GM12875 (cell line): Measurements from ENCODE around the gene HSD17B2.

Source experiments
- H3K4me3 ChIP-seq: one replicate; pipeline ENCODE4 v1.5.1; 2011; ENCODE audit warnings: low read depth, low read length, control low read depth
- CTCF ChIP-seq: IDR thresholded peaks from 2 replicates; pipeline ENCODE4 v1.5.1; 2011; ENCODE audit warnings: low read depth, mild to moderate bottlenecking, control low read depth, inconsistent platforms, low read length, moderate library complexity, borderline replicate concordance; ENCODE audit not compliant: insufficient read depth

Gene HSD17B2

GRCh38 chr16:82034981-82035612 lies at the start of gene HSD17B2:
TSS of gene HSD17B2 (plus strand) at chr16:82035253. CDS start at chr16:82035425, 172 bp downstream.
- TF ChIP-seq CTCF, result no peak
- no peak within 1 kb of the TSS for H3K4me3 ChIP-seq

- no peak for TF ChIP-seq CTCF
Observed at GRCh38 chr16:81987121-81987520, 47.9 kb upstream of the HSD17B2 start.

GRCh38 chr16:81987706-81988105 lies 47.3 kb upstream of the HSD17B2 start:
- no peak for TF ChIP-seq CTCF
- H3K4me3 ChIP-seq, result no peak overlapping the region

More at GRCh38 chr16:81987121-81987520, 47.9 kb upstream of the HSD17B2 start:
- no peak overlapping the region for H3K4me3 ChIP-seq

- no peak for TF ChIP-seq CTCF
- H3K4me3 ChIP-seq, result no peak overlapping the region
Observed at GRCh38 chr16:81992859-81993258, 42.2 kb upstream of the HSD17B2 start.

- peak; percentile 53 for TF ChIP-seq CTCF
- H3K4me3 ChIP-seq, result no peak overlapping the region
Observed at GRCh38 chr16:81994485-81994884, 40.6 kb upstream of the HSD17B2 start.

- no peak overlapping the region for H3K4me3 ChIP-seq
- no peak for TF ChIP-seq CTCF
Observed at GRCh38 chr16:81995651-81996050, 39.4 kb upstream of the HSD17B2 start.
